ENCODE measurements around the gene FAM83D.

DNA sequence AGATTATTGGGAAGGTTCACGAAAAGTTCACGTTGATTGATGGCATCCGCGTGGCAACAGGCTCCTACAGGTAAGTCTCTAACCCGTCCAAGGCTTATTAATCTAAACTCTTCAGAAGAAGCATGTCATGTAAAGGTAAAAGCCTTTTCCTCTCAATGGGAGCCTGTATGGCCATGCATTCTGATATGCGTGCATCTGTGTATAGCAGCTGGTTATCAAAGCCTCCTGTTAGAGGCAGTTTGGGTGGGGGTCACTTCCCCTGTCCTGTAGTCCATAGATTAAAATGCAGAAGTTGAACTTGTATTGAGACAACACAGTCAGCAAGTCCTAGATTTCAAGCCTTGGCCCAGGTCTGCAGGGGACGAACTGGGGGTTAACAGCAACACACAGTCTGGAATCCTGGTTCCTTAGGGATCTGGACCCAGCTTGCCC, 21.7 kb downstream of the FAM83D start:
- TF ChIP-seq, protein P1, sequence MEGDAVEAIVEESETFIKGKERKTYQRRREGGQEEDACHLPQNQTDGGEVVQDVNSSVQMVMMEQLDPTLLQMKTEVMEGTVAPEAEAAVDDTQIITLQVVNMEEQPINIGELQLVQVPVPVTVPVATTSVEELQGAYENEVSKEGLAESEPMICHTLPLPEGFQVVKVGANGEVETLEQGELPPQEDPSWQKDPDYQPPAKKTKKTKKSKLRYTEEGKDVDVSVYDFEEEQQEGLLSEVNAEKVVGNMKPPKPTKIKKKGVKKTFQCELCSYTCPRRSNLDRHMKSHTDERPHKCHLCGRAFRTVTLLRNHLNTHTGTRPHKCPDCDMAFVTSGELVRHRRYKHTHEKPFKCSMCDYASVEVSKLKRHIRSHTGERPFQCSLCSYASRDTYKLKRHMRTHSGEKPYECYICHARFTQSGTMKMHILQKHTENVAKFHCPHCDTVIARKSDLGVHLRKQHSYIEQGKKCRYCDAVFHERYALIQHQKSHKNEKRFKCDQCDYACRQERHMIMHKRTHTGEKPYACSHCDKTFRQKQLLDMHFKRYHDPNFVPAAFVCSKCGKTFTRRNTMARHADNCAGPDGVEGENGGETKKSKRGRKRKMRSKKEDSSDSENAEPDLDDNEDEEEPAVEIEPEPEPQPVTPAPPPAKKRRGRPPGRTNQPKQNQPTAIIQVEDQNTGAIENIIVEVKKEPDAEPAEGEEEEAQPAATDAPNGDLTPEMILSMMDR (IDR thresholded peaks at IDR 0.05): no peak
- TF ChIP-seq EP300 (IDR thresholded peaks at IDR 0.05) (no peak), POLR2A (IDR thresholded peaks at IDR 0.05) (no peak), POLR2AphosphoS5 (IDR thresholded peaks at IDR 0.05) (no peak)

All from sigmoid colon (tissue), 4 donors.